AG04449 (cell line): ENCODE data around the gene FUS.

Experiments
- CTCF ChIA-PET: fragments of 350-600 bp; formaldehyde crosslinking; extraction: SDS; loops from one replicate; lab custom pipeline; 2021; ENCODE audit warnings: antibody characterized with exemption; lab: Yijun Ruan, JAX
- POLR2A ChIA-PET: fragments of 400-600, 350-600 bp; formaldehyde crosslinking; extraction: SDS; loops from one replicate; lab custom pipeline; 2020; ENCODE audit warnings: antibody characterized with exemption, inconsistent platforms; lab: Yijun Ruan, JAX
- DNase-seq: peaks from one replicate; pipeline ENCODE4 v3.0.0-alpha.2; 2010; ENCODE audit warnings: low read depth, low spot score
- H3K4me3 ChIP-seq: 2 replicates; pipeline ENCODE4 v1.5.1; 2011; ENCODE audit warnings: low read depth, mild to moderate bottlenecking, control low read depth, low read length
- CTCF ChIP-seq: IDR thresholded peaks from one replicate; pipeline ENCODE4 v1.5.1; 2011; ENCODE audit warnings: mild to moderate bottlenecking, moderate library complexity, low read length, control low read depth, inconsistent platforms; ENCODE audit not compliant: insufficient read depth; ENCODE audit errors: missing control alignments

The FUS gene

DNA sequence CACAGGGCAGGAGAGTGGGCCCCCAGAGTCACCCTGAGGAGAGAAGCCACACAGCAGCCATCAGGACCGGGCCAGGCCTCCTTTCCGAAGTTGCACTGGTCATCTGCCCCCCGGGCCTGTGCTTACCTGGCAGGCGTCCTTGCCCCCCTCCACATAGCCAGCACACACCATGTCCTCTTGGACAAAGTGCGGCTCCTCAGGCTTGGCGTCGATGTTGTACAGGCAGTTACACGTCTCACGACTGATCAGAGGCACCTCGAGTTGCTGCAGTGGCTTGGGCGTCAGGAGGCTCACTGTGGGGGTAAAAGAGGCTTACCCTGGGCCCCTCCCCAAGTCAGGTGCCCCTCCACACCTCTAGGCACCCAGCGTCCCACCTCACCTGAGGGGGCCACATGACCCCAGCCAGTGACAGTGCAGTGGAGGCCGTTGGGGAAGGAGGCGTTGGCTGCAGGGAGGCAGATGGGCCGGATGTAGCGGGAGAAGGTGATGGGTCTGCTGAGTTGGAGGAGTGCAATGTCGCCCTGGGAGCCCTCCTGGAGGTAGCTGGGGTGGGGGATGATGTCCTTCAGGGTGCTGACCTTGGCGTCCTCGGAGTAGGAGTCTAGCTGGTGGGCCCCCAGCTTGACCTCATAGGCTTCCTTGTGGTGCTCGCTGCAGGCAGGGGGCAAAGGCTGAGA lies 47.5 kb upstream of the FUS start:
- DNase-seq, result no peak
- no peak for TF ChIP-seq CTCF
- ChIA-PET CTCF (interaction anchor here (1.9 kb wide), 1 partner anchor 10 kb away, joined by 6 read pairs; no protein-coding TSS in a partner anchor), POLR2A (no interaction called here)
- H3K4me3 ChIP-seq, result no peak overlapping the region

DNA sequence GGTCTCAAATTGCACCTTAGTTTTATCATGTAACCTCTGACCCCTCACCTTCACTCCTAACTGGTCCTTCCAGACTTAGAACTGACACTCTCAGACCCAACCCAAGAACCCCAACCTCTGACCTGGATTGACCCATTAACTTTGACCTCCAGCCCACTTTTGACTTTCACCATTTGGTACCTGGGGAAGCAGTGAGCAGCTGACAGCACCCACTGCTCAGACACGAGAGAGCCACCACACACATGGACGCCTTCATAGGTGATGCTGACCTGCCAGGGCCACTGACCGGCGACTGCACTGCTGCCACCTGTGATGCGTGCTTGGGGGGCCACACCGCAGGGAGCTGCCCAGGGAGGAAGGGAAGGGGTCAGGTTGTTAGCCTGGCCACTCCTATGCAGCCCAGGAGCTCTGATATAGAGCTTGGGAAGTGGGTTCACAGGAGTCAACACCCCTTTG lies 46.9 kb upstream of the FUS start:
- DNase-seq, result no peak
- CTCF ChIA-PET, result interaction anchor here (1.0 kb wide), 1 partner anchor 9 kb away, joined by 6 read pairs; no protein-coding TSS in a partner anchor
- no peak for TF ChIP-seq CTCF
- POLR2A ChIA-PET, result no interaction called here
- no peak overlapping the region for H3K4me3 ChIP-seq

DNA sequence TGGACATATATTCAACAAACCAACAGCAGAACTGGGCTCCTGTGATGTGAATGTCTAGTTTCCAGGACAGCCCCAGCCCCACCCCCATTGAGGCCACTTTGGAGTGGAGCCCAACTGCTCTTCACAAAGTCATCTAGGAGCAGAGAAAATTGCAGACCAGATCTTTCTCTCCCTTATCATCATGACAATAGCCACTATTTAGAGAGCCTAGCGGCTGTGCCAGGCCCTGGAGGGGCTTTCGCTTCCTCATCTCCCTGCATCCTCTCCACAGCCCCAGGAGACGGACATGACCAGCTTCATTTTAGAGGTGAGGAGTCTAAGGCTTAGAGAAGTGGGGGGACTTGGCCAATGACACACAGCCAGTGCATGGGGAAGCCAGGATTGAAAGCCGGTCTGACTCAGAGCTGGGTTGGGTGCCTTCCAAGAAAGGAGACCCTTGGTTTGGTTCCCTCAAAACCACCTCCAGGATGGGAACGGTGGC lies 45.8 kb upstream of the FUS start:
- ChIA-PET POLR2A (no interaction called here), CTCF (interaction anchor here (1.1 kb wide), 1 partner anchor 10 kb away, joined by 3 read pairs; no protein-coding TSS in a partner anchor)
- no peak for DNase-seq
- no peak for TF ChIP-seq CTCF
- H3K4me3 ChIP-seq, result no peak overlapping the region

DNA sequence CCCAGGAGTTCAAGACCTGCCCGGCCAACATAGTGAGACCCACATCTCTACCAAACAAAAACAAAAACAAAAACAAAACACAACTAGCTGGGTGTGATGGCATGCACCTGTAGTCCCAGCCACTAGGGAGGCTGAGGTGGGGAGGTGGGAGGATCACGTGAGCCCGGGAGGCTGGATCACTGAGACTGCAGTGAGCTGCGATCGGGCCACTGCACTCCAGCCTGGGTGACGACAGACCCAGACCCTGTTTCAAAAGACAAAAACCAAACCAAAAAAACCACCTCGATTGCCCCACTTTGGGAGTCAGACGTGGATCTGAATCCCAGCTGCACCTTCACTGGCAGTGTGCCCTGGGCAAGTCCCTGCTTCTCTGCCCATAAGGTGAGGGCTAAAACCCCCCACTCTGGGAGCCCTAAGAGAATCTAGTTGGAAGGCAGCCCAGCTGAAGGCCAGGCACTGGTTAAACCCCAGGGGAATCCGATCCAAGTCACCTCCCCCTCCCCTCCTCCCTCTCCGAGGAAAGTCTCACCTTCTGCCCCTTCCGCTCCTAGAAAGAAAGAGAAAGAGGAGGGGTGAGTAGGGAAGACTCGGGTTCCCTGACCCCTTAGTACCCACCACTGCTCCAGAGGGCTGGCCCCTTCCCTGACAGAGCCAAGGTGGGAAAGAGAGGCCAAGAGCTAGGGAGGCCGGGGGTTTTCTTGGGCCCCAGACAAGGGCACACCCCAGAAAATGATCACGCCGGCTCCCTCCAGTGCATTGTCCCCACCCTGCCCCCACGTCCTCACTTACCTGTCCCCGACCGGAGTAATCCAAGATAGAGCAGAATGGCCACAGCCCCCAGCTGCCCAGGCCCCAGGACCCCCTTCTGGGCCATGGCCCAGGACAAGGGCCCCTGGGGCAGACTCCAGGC lies 45.1 kb upstream of the FUS start:
- no peak overlapping the region for H3K4me3 ChIP-seq
- no peak for DNase-seq
- no peak for TF ChIP-seq CTCF
- ChIA-PET CTCF (interaction anchor here (1.1 to 1.2 kb wide), 2 partner anchors 10 to 16 kb away, joined by 3 read pairs; no protein-coding TSS in a partner anchor), POLR2A (interaction anchor here (1.1 kb wide), 1 partner anchor 61 kb away, joined by 3 read pairs; the partner anchor contains the start of genes ZNF646 and ZNF668)

- CTCF ChIA-PET, result interaction anchor here (1.2 to 1.3 kb wide), 2 partner anchors 17 to 183 kb away, joined by 3 to 4 read pairs; no protein-coding TSS in a partner anchor
- POLR2A ChIA-PET, result interaction anchor here (1.1 kb wide), 2 partner anchors 18 to 62 kb away, joined by 3 read pairs; partner anchors contain the start of genes KAT8, ZNF646 and ZNF668
- no peak for DNase-seq
- no peak within 1 kb of the TSS for H3K4me3 ChIP-seq
- TF ChIP-seq CTCF, result no peak
These were observed 44.2 kb upstream of the FUS start, which contains the start of gene PRSS8 for GRCh38 chr16:31135535-31136286. Gene PRSS8 (minus strand): TSS chr16:31135727. CDS start chr16:31135498, 229 bp downstream.
